OCI-LY7 (cell line): ENCODE results near the gene PSTK.

Source experiments
- CTCF ChIP-seq: fragments of 200-600 bp; sonication (generic); conservative IDR thresholded peaks from 2 replicates; pipeline ENCODE4 v1.5.1; 2014; ENCODE audit warnings: mild to moderate bottlenecking, antibody characterized with exemption, low read length, moderate library complexity, mixed read lengths
- EZH2phosphoT487 ChIP-seq: fragments of 200-600 bp; sonication (generic); IDR thresholded peaks from 2 replicates; pipeline ENCODE4 v1.6.1; 2018; ENCODE audit warnings: low read depth, borderline replicate concordance, mild to moderate bottlenecking, mixed run types, antibody characterized with exemption, low read length, moderate library complexity, mixed read lengths

- TF ChIP-seq CTCF, result no peak
- TF ChIP-seq EZH2phosphoT487, result no peak
These were observed 58.8 kb downstream of the PSTK start for GRCh38 chr10:123038782-123039631.
